ENCODE measurements around the gene EDARADD.
"Not testable (repeated sequence)": the region's sequence is repeated elsewhere in the genome, so short reads cannot be mapped to it uniquely, and the experiment has no call there.

Gene EDARADD

GRCh38 chr1:236393681-236394481, at the start of gene EDARADD:
Gene EDARADD, plus strand, starts transcription at chr1:236394286. Its CDS starts 159 bp downstream, at chr1:236394445.
- DNase-seq (ENCODE audit: low read depth), result no peak

GRCh38 chr1:236345728-236346127, 48.4 kb upstream of the EDARADD start:
- no peak for DNase-seq (ENCODE audit: low read depth)

- no peak for DNase-seq (ENCODE audit: low read depth)
Measured at GRCh38 chr1:236348071-236348470, 46.0 kb upstream of the EDARADD start.

GRCh38 chr1:236350308-236350707, 43.8 kb upstream of the EDARADD start:
- DNase-seq (ENCODE audit: low read depth), result no peak

- DNase-seq (ENCODE audit: low read depth), result no peak
Measured at GRCh38 chr1:236351875-236352573, 42.1 kb upstream of the EDARADD start.

GRCh38 chr1:236352747-236353146, 41.3 kb upstream of the EDARADD start:
- DNase-seq (ENCODE audit: low read depth), result not testable (repeated sequence)

- no peak for DNase-seq (ENCODE audit: low read depth)
Measured at GRCh38 chr1:236353813-236354212, 40.3 kb upstream of the EDARADD start.

GRCh38 chr1:236354330-236355147, 39.5 kb upstream of the EDARADD start:
- DNase-seq (ENCODE audit: low read depth), result no peak

GRCh38 chr1:236356141-236356540, 37.9 kb upstream of the EDARADD start:
- no peak for DNase-seq (ENCODE audit: low read depth)

- no peak for DNase-seq (ENCODE audit: low read depth)
Measured at GRCh38 chr1:236361909-236362590, 32.0 kb upstream of the EDARADD start.

- no peak for DNase-seq (ENCODE audit: low read depth)
Measured at GRCh38 chr1:236363237-236363636, 30.8 kb upstream of the EDARADD start.

GRCh38 chr1:236365999-236366570, 28.0 kb upstream of the EDARADD start:
- DNase-seq (ENCODE audit: low read depth), result no peak

GRCh38 chr1:236366681-236367080, 27.4 kb upstream of the EDARADD start:
- DNase-seq (ENCODE audit: low read depth), result not testable (repeated sequence)

- DNase-seq (ENCODE audit: low read depth), result no peak
Measured at GRCh38 chr1:236370420-236370819, 23.7 kb upstream of the EDARADD start.

- no peak for DNase-seq (ENCODE audit: low read depth)
Measured at GRCh38 chr1:236371083-236371482, 23.0 kb upstream of the EDARADD start.

GRCh38 chr1:236377832-236378535, 16.1 kb upstream of the EDARADD start:
- no peak for DNase-seq (ENCODE audit: low read depth)

GRCh38 chr1:236381565-236382158, 12.4 kb upstream of the EDARADD start:
- DNase-seq (ENCODE audit: low read depth), result no peak

GRCh38 chr1:236388332-236388731, 5.8 kb upstream of the EDARADD start:
- no peak for DNase-seq (ENCODE audit: low read depth)

- no peak for DNase-seq (ENCODE audit: low read depth)
Measured at GRCh38 chr1:236389253-236389652, 4.8 kb upstream of the EDARADD start.

- DNase-seq (ENCODE audit: low read depth), result no peak
Measured at GRCh38 chr1:236391008-236391407, 3.1 kb upstream of the EDARADD start.

GRCh38 chr1:236392182-236392581, 1.9 kb upstream of the EDARADD start:
- DNase-seq (ENCODE audit: low read depth), result no peak

Measured in activated T-cell treated with anti-CD3 and anti-CD28 coated beads for 1 hour (primary cell).